ENCODE results near the gene THRSP.
"Not testable (repeated sequence)": the region's sequence is repeated elsewhere in the genome, so short reads cannot be mapped to it uniquely, and the experiment has no call there.

The THRSP gene

GRCh38 chr11:78057462-78058055 is 6.1 kb upstream of the THRSP start:
- Mint-ChIP-seq H3K36me3 (ENCODE audit: low read depth) (peaks cover 3% of the 10 kb centered on the region), H3K27me3 (ENCODE audit: low read depth) (no peaks in the 10 kb centered on the region), H3K9me3 (no peaks in the 10 kb centered on the region), H3K27ac (no peak overlapping the region), H3K4me1 (no peaks in the 10 kb centered on the region), H3K4me3 (no peak overlapping the region)
- no peak for TF ChIP-seq CTCF (IDR thresholded peaks at IDR 0.05; ENCODE audit: unreplicated experiment in 3 of 3)

GRCh38 chr11:78059749-78060328 is 3.8 kb upstream of the THRSP start:
- H3K27ac Mint-ChIP-seq; H3K4me1 Mint-ChIP-seq; H3K9me3 Mint-ChIP-seq; H3K4me3 Mint-ChIP-seq; H3K36me3 Mint-ChIP-seq (ENCODE audit: low read depth); H3K27me3 Mint-ChIP-seq (ENCODE audit: low read depth): not testable (repeated sequence)

GRCh38 chr11:78060533-78060932 is 3.1 kb upstream of the THRSP start:
- H3K27ac Mint-ChIP-seq: no peak overlapping the region
- no peaks in the 10 kb centered on the region for H3K27me3 Mint-ChIP-seq (ENCODE audit: low read depth)
- no peaks in the 10 kb centered on the region for H3K4me1 Mint-ChIP-seq
- H3K4me3 Mint-ChIP-seq: no peak overlapping the region
- no peak for TF ChIP-seq CTCF (IDR thresholded peaks at IDR 0.05; ENCODE audit: unreplicated experiment in 3 of 3)
- no peaks in the 10 kb centered on the region for H3K9me3 Mint-ChIP-seq
- H3K36me3 Mint-ChIP-seq (ENCODE audit: low read depth): peaks cover 8% of the 10 kb centered on the region

- Mint-ChIP-seq H3K36me3 (ENCODE audit: low read depth) (peaks cover 8% of the 10 kb centered on the region), H3K27me3 (ENCODE audit: low read depth) (no peaks in the 10 kb centered on the region), H3K9me3 (no peaks in the 10 kb centered on the region), H3K4me3 (no peak overlapping the region), H3K4me1 (no peaks in the 10 kb centered on the region), H3K27ac (peak overlapping the region in 1 of 3 experiments; percentile 58)
- TF ChIP-seq CTCF (IDR thresholded peaks at IDR 0.05; ENCODE audit: unreplicated experiment in 3 of 3): no peak
Measured at GRCh38 chr11:78061088-78061920, 2.4 kb upstream of the THRSP start.

GRCh38 chr11:78061921-78062311 is 1.7 kb upstream of the THRSP start:
- Mint-ChIP-seq H3K9me3 (no peaks in the 10 kb centered on the region), H3K27ac (peak overlapping the region in 1 of 3 experiments; percentile 58), H3K4me1 (no peaks in the 10 kb centered on the region), H3K4me3 (no peak overlapping the region), H3K36me3 (ENCODE audit: low read depth) (peaks cover 12% of the 10 kb centered on the region), H3K27me3 (ENCODE audit: low read depth) (no peaks in the 10 kb centered on the region)
- TF ChIP-seq CTCF (IDR thresholded peaks at IDR 0.05; ENCODE audit: unreplicated experiment in 3 of 3): no peak

GRCh38 chr11:78062671-78063070 is 990 bp upstream of the THRSP start:
- no peaks in the 10 kb centered on the region for H3K27me3 Mint-ChIP-seq (ENCODE audit: low read depth)
- H3K27ac Mint-ChIP-seq: no peak overlapping the region
- TF ChIP-seq CTCF (IDR thresholded peaks at IDR 0.05; ENCODE audit: unreplicated experiment in 3 of 3): no peak
- no peaks in the 10 kb centered on the region for H3K9me3 Mint-ChIP-seq
- H3K36me3 Mint-ChIP-seq (ENCODE audit: low read depth): peaks cover 18% of the 10 kb centered on the region
- no peaks in the 10 kb centered on the region for H3K4me1 Mint-ChIP-seq
- H3K4me3 Mint-ChIP-seq: no peak overlapping the region

Measured in nephron (organoid).